GM19395 (cell line): ENCODE measurements around the gene NR6A1.

ENCODE experiments used
- ATAC-seq: cut with Tn5 transposase; IDR thresholded peaks from one replicate; pipeline ENCODE4 v1.9.1; 2021; ENCODE audit warnings: mild to moderate bottlenecking, moderate library complexity; ENCODE audit not compliant: unreplicated experiment

The NR6A1 gene

GRCh38 chr9:124733964-124734740 is 37.0 kb downstream of the NR6A1 start:
- no peak for ATAC-seq

GRCh38 chr9:124730772-124731171 is 40.3 kb downstream of the NR6A1 start:
- no peak for ATAC-seq

GRCh38 chr9:124726886-124727285 is 44.2 kb downstream of the NR6A1 start:
- ATAC-seq = no peak

- ATAC-seq = no peak
These were observed 46.1 kb downstream of the NR6A1 start for GRCh38 chr9:124725068-124725452.

- no peak for ATAC-seq
These were observed 46.6 kb downstream of the NR6A1 start for GRCh38 chr9:124724415-124725067.

- ATAC-seq = no peak
These were observed 47.8 kb downstream of the NR6A1 start for GRCh38 chr9:124723352-124723751.

- no peak for ATAC-seq
These were observed 49.8 kb downstream of the NR6A1 start for GRCh38 chr9:124721109-124721906.

GRCh38 chr9:124720429-124721108 is 50.5 kb downstream of the NR6A1 start:
- no peak for ATAC-seq

GRCh38 chr9:124718928-124719327 is 52.2 kb downstream of the NR6A1 start:
- no peak for ATAC-seq

- no peak for ATAC-seq
These were observed 53.5 kb downstream of the NR6A1 start for GRCh38 chr9:124717597-124717996.

GRCh38 chr9:124716808-124717207 is 54.3 kb downstream of the NR6A1 start:
- no peak for ATAC-seq

GRCh38 chr9:124710766-124711165 is 60.3 kb downstream of the NR6A1 start:
- ATAC-seq = no peak

- ATAC-seq = no peak
These were observed 61.8 kb downstream of the NR6A1 start for GRCh38 chr9:124709292-124709690.

GRCh38 chr9:124708633-124709291 is 62.3 kb downstream of the NR6A1 start:
- ATAC-seq = no peak

- ATAC-seq = no peak
These were observed 63.0 kb downstream of the NR6A1 start for GRCh38 chr9:124708074-124708473.

- no peak for ATAC-seq
These were observed 63.4 kb downstream of the NR6A1 start for GRCh38 chr9:124707666-124708065.

- ATAC-seq = no peak
These were observed 64.4 kb downstream of the NR6A1 start for GRCh38 chr9:124706685-124707084.

GRCh38 chr9:124699575-124699974 is 71.5 kb downstream of the NR6A1 start:
- no peak for ATAC-seq

- no peak for ATAC-seq
These were observed 72.8 kb downstream of the NR6A1 start for GRCh38 chr9:124698265-124698664.

- ATAC-seq = no peak
These were observed 73.5 kb downstream of the NR6A1 start for GRCh38 chr9:124697326-124698200.
